DND-41 (cell line): ENCODE results near the gene PKHD1.

Source experiments
- CTCF ChIP-seq: IDR thresholded peaks from 2 replicates; pipeline ENCODE4 v1.5.1; 2012; ENCODE audit warnings: borderline replicate concordance, low read length, moderate library complexity, mild to moderate bottlenecking; ENCODE audit not compliant: poor library complexity, severe bottlenecking; ENCODE audit errors: extremely low read depth
- EZH2 ChIP-seq: IDR thresholded peaks from 3 replicates; pipeline ENCODE4 v1.6.1; 2012; ENCODE audit warnings: borderline replicate concordance, low read depth, mild to moderate bottlenecking, moderate library complexity, low read length, inconsistent platforms; ENCODE audit not compliant: severe bottlenecking

DNA sequence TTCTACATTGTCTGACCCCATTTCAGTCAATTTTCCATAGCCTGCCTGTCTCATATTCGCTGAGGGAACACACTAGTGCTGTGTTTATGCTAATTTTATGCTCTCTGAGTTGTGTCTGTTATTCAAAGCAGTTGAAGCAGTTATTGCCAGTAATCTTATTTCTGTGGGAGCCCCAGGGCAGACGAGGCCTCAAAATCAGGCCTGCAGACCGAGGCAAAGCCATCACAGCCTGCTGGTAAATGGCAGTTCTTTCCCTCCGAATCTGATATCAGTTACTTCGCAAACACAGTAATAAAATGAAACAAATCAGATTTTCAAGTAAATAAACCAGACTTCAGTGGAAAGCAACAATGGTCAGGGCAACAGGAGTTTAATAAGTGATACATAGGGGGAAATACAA is 508.4 kb downstream of the PKHD1 start:
- TF ChIP-seq CTCF (no peak), EZH2 (no peak)
